Measurements from ENCODE around the gene GTPBP1.

- TF ChIP-seq SUZ12 (IDR thresholded peaks at IDR 0.05; ENCODE audit: extremely low read depth, insufficient read depth, insufficient read length) (no peak), ZNF274 (IDR thresholded peaks at IDR 0.05; ENCODE audit: low read depth, low read length) (no peak), YY1 (IDR thresholded peaks at IDR 0.05; ENCODE audit: insufficient read depth, insufficient read length) (peak; percentile 55)
Observed at GRCh38 chr22:38705235-38706100, at the start of gene GTPBP1.
